Testis (tissue), 2 donors: ENCODE data around the gene RPS21.

ENCODE experiments used
- CTCF ChIP-seq, 3 experiments: fragments of 450-650 bp in 2 of 3; fragments of 200-600 bp in 1 of 3; sonication (generic) in 1 of 3; IDR thresholded peaks; one replicate each; pipeline ENCODE4 v1.5.1; 2016 to 2019; ENCODE audit warnings: antibody characterized with exemption in 3 of 3, mild to moderate bottlenecking in 2 of 3, moderate library complexity in 1 of 3
- POLR2A ChIP-seq: fragments of 450-650 bp; IDR thresholded peaks from one replicate; pipeline ENCODE4 v1.6.1; 2017; ENCODE audit warnings: antibody characterized with exemption, mild to moderate bottlenecking, moderate library complexity

GRCh38 chr20:62393830-62394229, 6.9 kb downstream of the RPS21 start:
- TF ChIP-seq POLR2A, result no peak
- TF ChIP-seq CTCF (IDR thresholded peaks at IDR 0.05), result no peak
